ENCODE measurements around the gene HAPLN2.

HAPLN2 gene

DNA sequence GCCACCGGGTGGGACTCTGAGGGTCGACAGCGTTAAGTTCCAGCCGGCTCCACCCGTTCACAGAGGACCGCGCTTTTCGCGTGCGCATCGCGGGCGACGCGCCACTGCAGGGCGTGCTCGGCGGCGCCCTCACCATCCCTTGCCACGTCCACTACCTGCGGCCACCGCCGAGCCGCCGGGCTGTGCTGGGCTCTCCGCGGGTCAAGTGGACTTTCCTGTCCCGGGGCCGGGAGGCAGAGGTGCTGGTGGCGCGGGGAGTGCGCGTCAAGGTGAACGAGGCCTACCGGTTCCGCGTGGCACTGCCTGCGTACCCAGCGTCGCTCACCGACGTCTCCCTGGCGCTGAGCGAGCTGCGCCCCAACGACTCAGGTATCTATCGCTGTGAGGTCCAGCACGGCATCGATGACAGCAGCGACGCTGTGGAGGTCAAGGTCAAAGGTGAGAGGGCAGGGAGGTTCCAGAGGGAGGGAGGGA lies 27.6 kb downstream of the HAPLN2 start:
- no peak for DNase-seq

DNA sequence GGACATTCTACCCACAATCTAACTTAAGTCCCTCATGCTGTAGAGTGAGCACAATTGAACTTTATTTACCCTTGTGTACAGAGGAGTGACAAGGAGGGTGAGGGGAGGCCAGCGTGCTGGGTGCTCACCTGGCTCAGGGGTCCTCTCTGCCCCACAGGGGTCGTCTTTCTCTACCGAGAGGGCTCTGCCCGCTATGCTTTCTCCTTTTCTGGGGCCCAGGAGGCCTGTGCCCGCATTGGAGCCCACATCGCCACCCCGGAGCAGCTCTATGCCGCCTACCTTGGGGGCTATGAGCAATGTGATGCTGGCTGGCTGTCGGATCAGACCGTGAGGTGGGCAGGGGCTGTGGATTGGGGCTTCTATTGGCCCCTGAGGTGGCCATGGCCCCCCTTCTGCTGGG lies 28.1 kb downstream of the HAPLN2 start:
- no peak for DNase-seq

DNA sequence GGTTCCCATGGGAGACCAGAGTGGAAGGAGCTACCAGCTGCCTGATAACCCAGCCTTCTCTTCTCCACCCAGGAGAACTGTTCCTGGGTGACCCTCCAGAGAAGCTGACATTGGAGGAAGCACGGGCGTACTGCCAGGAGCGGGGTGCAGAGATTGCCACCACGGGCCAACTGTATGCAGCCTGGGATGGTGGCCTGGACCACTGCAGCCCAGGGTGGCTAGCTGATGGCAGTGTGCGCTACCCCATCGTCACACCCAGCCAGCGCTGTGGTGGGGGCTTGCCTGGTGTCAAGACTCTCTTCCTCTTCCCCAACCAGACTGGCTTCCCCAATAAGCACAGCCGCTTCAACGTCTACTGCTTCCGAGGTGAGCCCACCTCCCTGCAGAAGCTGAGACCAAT lies 29.3 kb downstream of the HAPLN2 start:
- DNase-seq, result no peak

- no peak for DNase-seq
Observed at GRCh38 chr1:156648951-156649350, 29.7 kb downstream of the HAPLN2 start.

DNA sequence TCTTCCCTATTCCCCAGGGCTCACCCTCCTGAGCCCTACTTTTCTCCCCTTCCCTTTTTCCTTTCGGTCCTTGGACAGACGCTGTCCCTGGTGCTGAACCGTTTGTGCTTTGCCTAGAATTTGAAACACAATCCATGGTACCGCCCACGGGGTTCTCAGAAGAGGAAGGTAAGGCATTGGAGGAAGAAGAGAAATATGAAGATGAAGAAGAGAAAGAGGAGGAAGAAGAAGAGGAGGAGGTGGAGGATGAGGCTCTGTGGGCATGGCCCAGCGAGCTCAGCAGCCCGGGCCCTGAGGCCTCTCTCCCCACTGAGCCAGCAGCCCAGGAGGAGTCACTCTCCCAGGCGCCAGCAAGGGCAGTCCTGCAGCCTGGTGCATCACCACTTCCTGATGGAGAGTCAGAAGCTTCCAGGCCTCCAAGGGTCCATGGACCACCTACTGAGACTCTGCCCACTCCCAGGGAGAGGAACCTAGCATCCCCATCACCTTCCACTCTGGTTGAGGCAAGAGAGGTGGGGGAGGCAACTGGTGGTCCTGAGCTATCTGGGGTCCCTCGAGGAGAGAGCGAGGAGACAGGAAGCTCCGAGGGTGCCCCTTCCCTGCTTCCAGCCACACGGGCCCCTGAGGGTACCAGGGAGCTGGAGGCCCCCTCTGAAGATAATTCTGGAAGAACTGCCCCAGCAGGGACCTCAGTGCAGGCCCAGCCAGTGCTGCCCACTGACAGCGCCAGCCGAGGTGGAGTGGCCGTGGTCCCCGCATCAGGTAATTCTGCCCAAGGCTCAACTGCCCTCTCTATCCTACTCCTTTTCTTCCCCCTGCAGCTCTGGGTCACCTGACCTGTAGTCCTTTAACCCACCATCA lies 33.1 kb downstream of the HAPLN2 start:
- no peak for DNase-seq

- no peak for DNase-seq
Observed at GRCh38 chr1:156652992-156653355, 33.8 kb downstream of the HAPLN2 start.

- DNase-seq, result no peak
Observed at GRCh38 chr1:156654700-156655099, 35.5 kb downstream of the HAPLN2 start.

DNA sequence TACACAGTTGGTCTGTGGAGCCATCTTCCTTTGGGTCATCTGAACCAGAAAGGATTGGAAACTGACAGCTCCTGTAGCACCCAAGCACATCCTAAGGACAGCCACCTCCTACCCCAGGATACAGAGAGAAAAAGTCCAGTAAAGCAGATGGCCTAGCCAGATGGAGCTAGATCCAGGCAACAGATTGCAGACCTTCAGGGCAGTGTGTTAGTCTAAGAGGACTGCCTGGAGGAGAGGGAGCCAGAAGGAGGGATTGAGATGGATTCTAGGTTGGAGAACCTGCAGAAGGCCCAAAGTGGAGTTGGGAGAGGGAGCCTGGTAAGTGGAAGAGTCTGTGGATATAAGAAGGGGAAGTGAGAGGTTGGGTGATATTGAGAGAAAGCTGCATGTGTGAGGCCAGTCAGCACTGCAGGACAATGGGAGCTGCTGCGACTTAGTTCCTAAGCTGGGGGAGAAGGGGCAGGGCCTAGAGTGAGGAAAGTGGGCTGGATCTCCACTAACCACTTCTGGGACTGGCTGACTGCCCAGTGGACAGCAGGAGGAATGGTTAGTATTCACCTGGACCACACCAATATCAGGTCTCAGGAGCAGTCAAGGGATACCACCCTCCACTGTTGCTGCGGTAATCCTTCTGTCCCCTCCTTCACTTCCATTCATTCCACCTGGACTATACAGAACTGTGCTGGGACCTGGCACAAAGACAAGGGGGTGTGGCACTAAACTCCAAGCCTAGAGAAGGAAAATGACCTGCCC lies 36.1 kb downstream of the HAPLN2 start:
- DNase-seq, result no peak

DNA sequence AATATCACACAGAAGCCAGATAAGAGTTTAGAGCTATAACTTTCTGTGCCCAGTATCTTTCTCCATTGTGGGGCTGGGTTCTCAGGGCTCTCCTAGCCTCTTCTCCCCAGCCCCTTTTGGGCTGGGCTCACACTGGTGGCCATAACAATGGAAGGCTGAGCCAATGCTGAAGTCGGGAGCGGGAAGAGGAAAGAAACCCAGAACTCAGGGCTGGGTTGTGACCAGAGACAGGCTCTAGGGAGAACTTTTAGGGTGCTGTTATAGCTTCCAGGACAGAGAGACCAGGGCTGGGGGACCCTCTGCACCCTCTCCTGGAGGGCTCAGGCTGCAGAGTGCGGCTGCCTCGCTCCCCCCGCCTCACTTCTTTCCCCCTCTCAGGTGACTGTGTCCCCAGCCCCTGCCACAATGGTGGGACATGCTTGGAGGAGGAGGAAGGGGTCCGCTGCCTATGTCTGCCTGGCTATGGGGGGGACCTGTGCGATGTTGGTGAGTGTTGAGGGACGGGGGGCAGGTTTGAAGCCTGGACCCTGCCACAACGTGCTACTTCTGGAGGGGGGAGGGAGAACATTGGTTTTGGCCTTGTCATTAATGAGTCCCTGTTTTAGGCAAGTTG lies 36.8 kb downstream of the HAPLN2 start:
- no peak for DNase-seq

DNA sequence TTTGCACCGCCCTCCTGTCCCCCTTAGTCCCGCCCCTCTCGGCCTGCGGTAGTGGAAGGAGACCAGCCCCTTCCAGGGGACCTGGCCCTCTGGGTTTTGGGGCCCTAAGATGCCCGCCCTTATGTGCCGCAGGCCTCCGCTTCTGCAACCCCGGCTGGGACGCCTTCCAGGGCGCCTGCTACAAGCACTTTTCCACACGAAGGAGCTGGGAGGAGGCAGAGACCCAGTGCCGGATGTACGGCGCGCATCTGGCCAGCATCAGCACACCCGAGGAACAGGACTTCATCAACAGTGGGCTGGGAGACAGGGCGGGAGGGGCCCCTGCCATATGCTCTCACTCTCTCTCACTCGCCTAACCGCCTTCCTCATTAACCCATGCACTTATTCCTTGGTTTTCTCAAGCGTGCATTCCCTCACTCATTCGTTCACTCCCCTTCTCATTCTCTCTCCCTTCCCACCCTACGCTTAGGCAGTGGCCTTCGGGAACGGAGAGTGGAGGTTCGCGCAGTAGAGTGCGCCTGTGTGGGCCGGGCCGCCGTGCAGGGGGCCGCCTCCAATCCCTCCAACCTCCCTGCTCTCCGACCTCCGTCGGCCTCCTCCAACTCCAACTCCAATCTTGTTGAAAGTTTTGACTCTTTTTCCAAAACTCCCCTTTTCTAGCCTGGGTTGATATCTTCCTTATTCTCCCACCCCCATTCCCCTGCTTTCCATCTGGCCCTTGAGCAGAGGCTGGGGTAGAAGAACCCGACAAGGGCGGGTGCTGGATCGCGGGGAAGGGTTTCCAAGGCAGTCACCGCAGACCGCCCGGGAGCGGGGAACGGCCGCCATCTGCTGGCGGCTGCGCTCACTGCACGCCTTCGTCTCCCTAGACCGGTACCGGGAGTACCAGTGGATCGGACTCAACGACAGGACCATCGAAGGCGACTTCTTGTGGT lies 37.9 kb downstream of the HAPLN2 start:
- peak; percentile 58 for DNase-seq

GRCh38 chr1:156657741-156658319 lies 38.6 kb downstream of the HAPLN2 start:
- DNase-seq, result no peak

DNA sequence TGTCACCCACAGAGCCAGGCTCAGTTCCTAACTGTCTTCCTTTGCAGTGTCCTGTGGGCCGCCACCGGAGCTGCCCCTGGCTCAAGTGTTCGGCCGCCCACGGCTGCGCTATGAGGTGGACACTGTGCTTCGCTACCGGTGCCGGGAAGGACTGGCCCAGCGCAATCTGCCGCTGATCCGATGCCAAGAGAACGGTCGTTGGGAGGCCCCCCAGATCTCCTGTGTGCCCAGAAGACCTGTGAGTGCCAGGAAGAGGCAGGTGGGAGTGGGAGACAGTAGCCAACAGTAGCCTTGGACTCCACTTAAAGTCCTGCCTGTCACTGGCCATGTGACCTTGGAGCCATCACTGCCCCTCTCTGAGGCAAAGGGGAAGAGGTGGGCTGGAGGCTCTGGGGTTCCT lies 39.3 kb downstream of the HAPLN2 start:
- DNase-seq, result no peak

DNA sequence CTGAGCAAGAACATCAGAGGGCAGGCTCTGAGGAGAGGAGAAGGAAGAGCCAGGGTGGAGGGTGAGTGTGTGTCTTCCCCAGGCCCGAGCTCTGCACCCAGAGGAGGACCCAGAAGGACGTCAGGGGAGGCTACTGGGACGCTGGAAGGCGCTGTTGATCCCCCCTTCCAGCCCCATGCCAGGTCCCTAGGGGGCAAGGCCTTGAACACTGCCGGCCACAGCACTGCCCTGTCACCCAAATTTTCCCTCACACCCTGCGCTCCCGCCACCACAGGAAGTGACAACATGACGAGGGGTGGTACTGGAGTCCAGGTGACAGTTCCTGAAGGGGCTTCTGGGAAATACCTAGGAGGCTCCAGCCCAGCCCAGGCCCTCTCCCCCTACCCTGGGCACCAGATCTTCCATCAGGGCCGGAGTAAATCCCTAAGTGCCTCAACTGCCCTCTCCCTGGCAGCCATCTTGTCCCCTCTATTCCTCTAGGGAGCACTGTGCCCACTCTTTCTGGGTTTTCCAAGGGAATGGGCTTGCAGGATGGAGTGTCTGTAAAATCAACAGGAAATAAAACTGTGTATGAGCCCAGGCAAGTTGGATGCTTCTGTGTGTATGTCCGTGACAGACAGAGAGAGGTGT lies 39.8 kb downstream of the HAPLN2 start:
- no peak for DNase-seq

DNA sequence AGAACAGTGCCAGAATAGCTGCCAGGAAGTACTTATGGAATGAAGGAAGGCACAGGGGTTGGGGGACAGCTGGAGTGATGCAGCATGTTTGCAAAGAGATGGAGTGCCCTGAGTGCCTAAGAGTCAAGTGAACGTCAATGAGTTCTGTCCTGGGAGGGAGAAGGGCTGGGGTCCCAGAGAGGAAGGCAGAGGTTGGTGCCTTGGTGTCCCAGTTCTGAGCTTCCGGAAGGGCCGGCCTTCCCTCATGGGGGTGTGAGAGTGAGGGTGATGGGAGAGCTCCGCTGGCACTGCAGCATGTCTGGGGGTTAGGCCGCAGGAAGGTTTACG lies 40.4 kb downstream of the HAPLN2 start:
- no peak for DNase-seq

- peak; percentile 97 for DNase-seq
Observed at GRCh38 chr1:156659988-156660751, 41.0 kb downstream of the HAPLN2 start.

DNA sequence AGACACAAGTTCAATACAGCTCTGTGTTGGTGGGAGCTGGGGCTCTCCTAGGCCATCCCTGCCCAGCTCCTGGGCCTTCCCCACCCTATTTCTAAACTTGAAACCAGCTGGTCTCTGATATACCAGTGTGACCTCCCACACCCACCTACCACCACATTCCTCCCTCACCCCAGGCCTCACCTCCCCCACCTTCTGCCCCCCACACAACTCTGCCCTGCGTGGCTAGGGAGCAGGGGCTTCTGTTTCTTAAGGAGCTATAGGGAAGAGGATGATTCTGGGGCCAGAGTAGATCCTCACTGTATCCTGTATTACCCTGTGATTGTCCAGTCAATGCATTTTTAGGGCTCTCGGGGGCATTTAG lies 41.5 kb downstream of the HAPLN2 start:
- no peak for DNase-seq

DNA sequence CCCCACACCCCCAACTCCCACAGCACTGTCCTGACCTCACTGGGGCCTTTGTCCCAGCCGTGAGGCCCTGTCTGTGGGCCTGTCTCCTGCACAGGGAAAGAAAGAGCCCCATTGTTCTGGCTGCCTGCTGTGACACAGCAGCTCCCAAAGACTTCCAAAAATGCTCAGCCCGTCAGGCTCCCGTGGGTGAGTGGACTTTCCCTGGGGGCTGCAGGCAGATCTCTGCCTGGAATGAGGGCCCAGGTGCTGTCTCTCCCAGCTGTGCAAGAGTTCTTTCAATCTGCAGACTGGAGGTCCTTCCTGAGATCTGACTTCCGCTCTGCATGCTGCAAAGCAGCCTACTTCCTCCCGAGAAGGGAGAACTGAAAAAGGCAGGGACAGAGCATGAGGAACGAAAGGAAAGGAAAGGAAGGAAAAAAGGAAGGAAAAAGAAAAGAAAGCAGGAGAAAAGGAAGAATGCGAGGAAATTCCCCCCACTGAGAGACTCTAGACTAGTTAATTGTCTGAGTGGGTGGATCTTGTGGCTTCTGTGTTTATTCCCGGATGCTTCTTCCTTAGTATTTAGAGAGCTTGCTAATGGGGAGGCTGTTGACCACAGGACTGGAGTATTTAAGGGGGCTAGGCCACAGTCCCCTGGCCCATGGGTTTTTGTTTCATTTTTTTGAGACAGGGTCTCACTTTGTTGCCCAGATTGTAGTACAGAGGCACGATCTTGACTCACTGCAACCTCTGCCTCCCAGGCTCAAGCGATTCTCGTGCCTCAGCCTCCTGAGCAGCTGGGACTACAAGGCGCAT lies 43.0 kb downstream of the HAPLN2 start:
- no peak for DNase-seq

DNA sequence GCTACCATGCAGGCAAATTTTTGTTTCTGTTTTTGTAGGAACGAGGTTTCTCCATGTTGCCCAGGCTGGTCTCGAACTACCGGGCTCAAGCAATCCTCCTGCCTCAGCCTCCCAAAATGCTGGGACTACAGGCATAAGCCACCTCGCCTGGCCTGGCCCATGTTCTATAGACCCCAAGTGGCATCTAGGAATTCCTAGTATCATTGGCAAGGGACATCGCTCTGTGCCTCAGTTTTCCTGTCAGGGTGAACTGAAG lies 43.5 kb downstream of the HAPLN2 start:
- no peak for DNase-seq

- no peak for DNase-seq
Observed at GRCh38 chr1:156663178-156663577, 44.0 kb downstream of the HAPLN2 start.

- peak; percentile 76 for DNase-seq
Observed at GRCh38 chr1:156664046-156664766, 45.0 kb downstream of the HAPLN2 start.
